Measurements from ENCODE around the gene ATP13A3. TPM values are rescaled to one million over a fixed set of nuclear protein-coding genes. Genes with fewer than 3 reads are reported as not detected.

Gene ATP13A3
- total RNA-seq, 1 experiment from 2014 or later = 78.3 TPM

DNA sequence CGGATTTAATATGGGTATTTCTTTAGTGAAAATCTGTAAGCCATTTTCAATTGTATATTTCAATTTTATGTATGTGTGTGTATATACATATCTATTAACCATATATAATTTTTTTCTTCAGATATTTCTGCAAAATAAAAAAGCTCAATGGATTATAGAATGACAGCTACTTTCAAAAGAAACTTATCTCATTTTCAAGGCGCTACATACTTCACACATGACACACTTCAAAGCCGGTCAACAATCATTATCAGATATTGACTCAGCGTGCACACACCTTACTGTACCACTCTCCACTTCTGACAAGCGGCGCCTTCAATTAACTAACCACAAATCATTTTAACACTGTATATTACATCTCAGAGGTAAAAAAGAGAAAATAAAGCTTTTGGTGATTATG is 39.6 kb downstream of the ATP13A3 start:
- TF ChIP-seq MXD4 (CRISPR knock-in tag; IDR thresholded peaks at IDR 0.05; ENCODE audit: borderline replicate concordance) (no peak), GRHL2 (CRISPR knock-in tag; IDR thresholded peaks at IDR 0.05; ENCODE audit: insufficient replicate concordance, severe bottlenecking) (no peak), SMAD3 (CRISPR knock-in tag; IDR thresholded peaks at IDR 0.05; ENCODE audit: borderline replicate concordance) (no peak), KAT7 (CRISPR knock-in tag; IDR thresholded peaks at IDR 0.05; ENCODE audit: borderline replicate concordance) (no peak), FOXP1 (CRISPR knock-in tag; IDR thresholded peaks at IDR 0.05; ENCODE audit: borderline replicate concordance) (no peak), CREM (CRISPR knock-in tag; IDR thresholded peaks at IDR 0.05) (no peak), ZMAT4 (CRISPR knock-in tag; IDR thresholded peaks at IDR 0.05) (no peak)
- TF ChIP-seq, protein P1, sequence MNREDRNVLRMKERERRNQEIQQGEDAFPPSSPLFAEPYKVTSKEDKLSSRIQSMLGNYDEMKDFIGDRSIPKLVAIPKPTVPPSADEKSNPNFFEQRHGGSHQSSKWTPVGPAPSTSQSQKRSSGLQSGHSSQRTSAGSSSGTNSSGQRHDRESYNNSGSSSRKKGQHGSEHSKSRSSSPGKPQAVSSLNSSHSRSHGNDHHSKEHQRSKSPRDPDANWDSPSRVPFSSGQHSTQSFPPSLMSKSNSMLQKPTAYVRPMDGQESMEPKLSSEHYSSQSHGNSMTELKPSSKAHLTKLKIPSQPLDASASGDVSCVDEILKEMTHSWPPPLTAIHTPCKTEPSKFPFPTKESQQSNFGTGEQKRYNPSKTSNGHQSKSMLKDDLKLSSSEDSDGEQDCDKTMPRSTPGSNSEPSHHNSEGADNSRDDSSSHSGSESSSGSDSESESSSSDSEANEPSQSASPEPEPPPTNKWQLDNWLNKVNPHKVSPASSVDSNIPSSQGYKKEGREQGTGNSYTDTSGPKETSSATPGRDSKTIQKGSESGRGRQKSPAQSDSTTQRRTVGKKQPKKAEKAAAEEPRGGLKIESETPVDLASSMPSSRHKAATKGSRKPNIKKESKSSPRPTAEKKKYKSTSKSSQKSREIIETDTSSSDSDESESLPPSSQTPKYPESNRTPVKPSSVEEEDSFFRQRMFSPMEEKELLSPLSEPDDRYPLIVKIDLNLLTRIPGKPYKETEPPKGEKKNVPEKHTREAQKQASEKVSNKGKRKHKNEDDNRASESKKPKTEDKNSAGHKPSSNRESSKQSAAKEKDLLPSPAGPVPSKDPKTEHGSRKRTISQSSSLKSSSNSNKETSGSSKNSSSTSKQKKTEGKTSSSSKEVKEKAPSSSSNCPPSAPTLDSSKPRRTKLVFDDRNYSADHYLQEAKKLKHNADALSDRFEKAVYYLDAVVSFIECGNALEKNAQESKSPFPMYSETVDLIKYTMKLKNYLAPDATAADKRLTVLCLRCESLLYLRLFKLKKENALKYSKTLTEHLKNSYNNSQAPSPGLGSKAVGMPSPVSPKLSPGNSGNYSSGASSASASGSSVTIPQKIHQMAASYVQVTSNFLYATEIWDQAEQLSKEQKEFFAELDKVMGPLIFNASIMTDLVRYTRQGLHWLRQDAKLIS (CRISPR knock-in tag; IDR thresholded peaks at IDR 0.05; ENCODE audit: borderline replicate concordance) = no peak
- TF ChIP-seq, protein P2, sequence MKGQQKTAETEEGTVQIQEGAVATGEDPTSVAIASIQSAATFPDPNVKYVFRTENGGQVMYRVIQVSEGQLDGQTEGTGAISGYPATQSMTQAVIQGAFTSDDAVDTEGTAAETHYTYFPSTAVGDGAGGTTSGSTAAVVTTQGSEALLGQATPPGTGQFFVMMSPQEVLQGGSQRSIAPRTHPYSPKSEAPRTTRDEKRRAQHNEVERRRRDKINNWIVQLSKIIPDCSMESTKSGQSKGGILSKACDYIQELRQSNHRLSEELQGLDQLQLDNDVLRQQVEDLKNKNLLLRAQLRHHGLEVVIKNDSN (CRISPR knock-in tag; IDR thresholded peaks at IDR 0.05) = no peak
- TF ChIP-seq, protein P3, sequence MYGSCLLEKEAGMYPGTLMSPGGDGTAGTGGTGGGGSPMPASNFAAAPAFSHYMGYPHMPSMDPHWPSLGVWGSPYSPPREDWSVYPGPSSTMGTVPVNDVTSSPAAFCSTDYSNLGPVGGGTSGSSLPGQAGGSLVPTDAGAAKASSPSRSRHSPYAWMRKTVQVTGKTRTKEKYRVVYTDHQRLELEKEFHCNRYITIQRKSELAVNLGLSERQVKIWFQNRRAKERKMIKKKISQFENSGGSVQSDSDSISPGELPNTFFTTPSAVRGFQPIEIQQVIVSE (CRISPR knock-in tag; IDR thresholded peaks at IDR 0.05; ENCODE audit: borderline replicate concordance) = no peak
- TF ChIP-seq, protein P4, sequence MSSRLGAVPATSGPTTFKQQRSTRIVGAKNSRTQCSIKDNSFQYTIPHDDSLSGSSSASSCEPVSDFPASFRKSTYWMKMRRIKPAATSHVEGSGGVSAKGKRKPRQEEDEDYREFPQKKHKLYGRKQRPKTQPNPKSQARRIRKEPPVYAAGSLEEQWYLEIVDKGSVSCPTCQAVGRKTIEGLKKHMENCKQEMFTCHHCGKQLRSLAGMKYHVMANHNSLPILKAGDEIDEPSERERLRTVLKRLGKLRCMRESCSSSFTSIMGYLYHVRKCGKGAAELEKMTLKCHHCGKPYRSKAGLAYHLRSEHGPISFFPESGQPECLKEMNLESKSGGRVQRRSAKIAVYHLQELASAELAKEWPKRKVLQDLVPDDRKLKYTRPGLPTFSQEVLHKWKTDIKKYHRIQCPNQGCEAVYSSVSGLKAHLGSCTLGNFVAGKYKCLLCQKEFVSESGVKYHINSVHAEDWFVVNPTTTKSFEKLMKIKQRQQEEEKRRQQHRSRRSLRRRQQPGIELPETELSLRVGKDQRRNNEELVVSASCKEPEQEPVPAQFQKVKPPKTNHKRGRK (CRISPR knock-in tag; IDR thresholded peaks at IDR 0.05; ENCODE audit: borderline replicate concordance) = no peak
- TF ChIP-seq, protein P5, sequence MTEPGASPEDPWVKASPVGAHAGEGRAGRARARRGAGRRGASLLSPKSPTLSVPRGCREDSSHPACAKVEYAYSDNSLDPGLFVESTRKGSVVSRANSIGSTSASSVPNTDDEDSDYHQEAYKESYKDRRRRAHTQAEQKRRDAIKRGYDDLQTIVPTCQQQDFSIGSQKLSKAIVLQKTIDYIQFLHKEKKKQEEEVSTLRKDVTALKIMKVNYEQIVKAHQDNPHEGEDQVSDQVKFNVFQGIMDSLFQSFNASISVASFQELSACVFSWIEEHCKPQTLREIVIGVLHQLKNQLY (CRISPR knock-in tag; IDR thresholded peaks at IDR 0.05) = no peak
- Mint-ChIP-seq H3K36me3 (peaks cover 61% of the 10 kb centered on the region), H3K27ac (no peak overlapping the region), H3K4me1 (no peaks in the 10 kb centered on the region), H3K4me3 (no peak overlapping the region), H3K27me3 (ENCODE audit: low read depth) (no peaks in the 10 kb centered on the region), H3K9me3 (no peaks in the 10 kb centered on the region)
- ATAC-seq (no peak), DNase-seq (ENCODE audit: low spot score) (no peak)
- ChIA-PET CTCF (interaction anchor here (1.8 kb wide), 1 partner anchor 25 kb away, joined by 8 read pairs; no protein-coding TSS in a partner anchor), POLR2A (no interaction called here)

GRCh38 chr3:194446754-194447153 is 40.0 kb downstream of the ATP13A3 start:
- no peaks in the 10 kb centered on the region for H3K4me1 Mint-ChIP-seq
- POLR2A ChIA-PET = no interaction called here
- TF ChIP-seq ZNF121 (CRISPR knock-in tag; IDR thresholded peaks at IDR 0.05) (no peak), ZNF416 (CRISPR knock-in tag; IDR thresholded peaks at IDR 0.05) (no peak), CTCF (IDR thresholded peaks at IDR 0.05) (no peak), ZNF281 (CRISPR knock-in tag; IDR thresholded peaks at IDR 0.05) (no peak), IRF1 (CRISPR knock-in tag; IDR thresholded peaks at IDR 0.05) (no peak), SMAD4 (CRISPR knock-in tag; IDR thresholded peaks at IDR 0.05) (no peak), ZNF263 (CRISPR knock-in tag; IDR thresholded peaks at IDR 0.05; ENCODE audit: low read depth) (no peak)
- TF ChIP-seq, protein P6, sequence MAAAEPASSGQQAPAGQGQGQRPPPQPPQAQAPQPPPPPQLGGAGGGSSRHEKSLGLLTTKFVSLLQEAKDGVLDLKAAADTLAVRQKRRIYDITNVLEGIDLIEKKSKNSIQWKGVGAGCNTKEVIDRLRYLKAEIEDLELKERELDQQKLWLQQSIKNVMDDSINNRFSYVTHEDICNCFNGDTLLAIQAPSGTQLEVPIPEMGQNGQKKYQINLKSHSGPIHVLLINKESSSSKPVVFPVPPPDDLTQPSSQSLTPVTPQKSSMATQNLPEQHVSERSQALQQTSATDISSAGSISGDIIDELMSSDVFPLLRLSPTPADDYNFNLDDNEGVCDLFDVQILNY (CRISPR knock-in tag; IDR thresholded peaks at IDR 0.05) = no peak

More at GRCh38 chr3:194446754-194447153, 40.0 kb downstream of the ATP13A3 start:
- no peak overlapping the region for H3K27ac Mint-ChIP-seq
- peaks cover 62% of the 10 kb centered on the region for H3K36me3 Mint-ChIP-seq
- no peak for DNase-seq (ENCODE audit: low spot score)
- no peaks in the 10 kb centered on the region for H3K9me3 Mint-ChIP-seq
- CTCF ChIA-PET = interaction anchor here (1.8 kb wide), 1 partner anchor 25 kb away, joined by 8 read pairs; no protein-coding TSS in a partner anchor
- no peaks in the 10 kb centered on the region for H3K27me3 Mint-ChIP-seq (ENCODE audit: low read depth)
- ATAC-seq = no peak
- no peak overlapping the region for H3K4me3 Mint-ChIP-seq

All from WTC11 (cell line).